SK-N-SH treated with all-trans-retinoic acid at 6 μM for 48 hours (cell line): ENCODE measurements around the gene DHX34.
"Not testable (repeated sequence)": the region's sequence is repeated elsewhere in the genome, so short reads cannot be mapped to it uniquely, and the experiment has no call there.

ENCODE experiments used
- ATAC-seq: fragments of 200-7000 bp; cut with Tn5 transposase; 3 replicates; pipeline ENCODE4 v1.9.1; 2020; ENCODE audit warnings: mild to moderate bottlenecking, moderate library complexity
- CREB5 ChIP-seq: fragments of 250-450 bp; sonication (Bioruptor Pico); IDR thresholded peaks from 2 replicates; pipeline ENCODE4 v1.5.1; 2020; ENCODE audit warnings: low read depth, mild to moderate bottlenecking, moderate library complexity
- CSDC2 ChIP-seq: fragments of 250-450 bp; sonication (Bioruptor Pico); IDR thresholded peaks from 2 replicates; pipeline ENCODE4 v1.5.0; 2020; ENCODE audit warnings: mild to moderate bottlenecking, moderate library complexity
- ESRRG ChIP-seq: fragments of 250-450 bp; sonication (Bioruptor Pico); IDR thresholded peaks from 2 replicates; pipeline ENCODE4 v1.6.1; 2021; ENCODE audit warnings: mild to moderate bottlenecking
- OSR1 ChIP-seq: fragments of 250-450 bp; sonication (Bioruptor Pico); IDR thresholded peaks from 2 replicates; pipeline ENCODE4 v1.8.0; 2022; ENCODE audit warnings: moderate library complexity, mild to moderate bottlenecking, inconsistent platforms
- PATZ1 ChIP-seq: fragments of 250-450 bp; sonication (Bioruptor Pico); IDR thresholded peaks from 2 replicates; pipeline ENCODE4 v1.8.0; 2020; ENCODE audit warnings: mild to moderate bottlenecking, moderate library complexity, borderline replicate concordance
- POU6F1 ChIP-seq: fragments of 250-450 bp; sonication (Bioruptor Pico); IDR thresholded peaks from 2 replicates; pipeline ENCODE4 v1.8.0; 2021; ENCODE audit warnings: low read depth, mild to moderate bottlenecking, moderate library complexity, borderline replicate concordance
- PPARA ChIP-seq: fragments of 250-450 bp; sonication (Bioruptor Pico); IDR thresholded peaks from 2 replicates; pipeline ENCODE4 v1.5.0; 2020; ENCODE audit warnings: mild to moderate bottlenecking, borderline replicate concordance
- RARB ChIP-seq: fragments of 250-450 bp; sonication (Bioruptor Pico); IDR thresholded peaks from 2 replicates; pipeline ENCODE4 v1.8.0; 2021; ENCODE audit warnings: mild to moderate bottlenecking, moderate library complexity
- SNAI2 ChIP-seq: fragments of 250-450 bp; sonication (Bioruptor Pico); IDR thresholded peaks from 2 replicates; pipeline ENCODE4 v1.5.0; 2020; ENCODE audit warnings: mild to moderate bottlenecking, moderate library complexity
- TCF4 ChIP-seq: fragments of 250-450 bp; sonication (Bioruptor Pico); IDR thresholded peaks from 2 replicates; pipeline ENCODE4 v1.8.0; 2021; ENCODE audit warnings: mild to moderate bottlenecking, moderate library complexity, borderline replicate concordance
- TSHZ2 ChIP-seq: fragments of 250-450 bp; sonication (Bioruptor Pico); IDR thresholded peaks from 2 replicates; pipeline ENCODE4 v1.5.0; 2020; ENCODE audit warnings: mild to moderate bottlenecking, moderate library complexity
- ZC3H10 ChIP-seq: fragments of 250-450 bp; sonication (Bioruptor Pico); IDR thresholded peaks from 2 replicates; pipeline ENCODE4 v1.5.1; 2021; ENCODE audit warnings: mild to moderate bottlenecking, moderate library complexity
- ZNF565 ChIP-seq: fragments of 450-650 bp; formaldehyde crosslinking; conservative IDR thresholded peaks from 2 replicates; pipeline ENCODE4 v1.5.0; 2020; ENCODE audit warnings: low read depth, mild to moderate bottlenecking, moderate library complexity
- ZNF8 ChIP-seq: fragments of 450-650 bp; formaldehyde crosslinking; IDR thresholded peaks from 2 replicates; pipeline ENCODE4 v1.5.0; 2020; ENCODE audit warnings: mild to moderate bottlenecking, moderate library complexity

Gene DHX34

GRCh38 chr19:47387623-47388022, 38.5 kb downstream of the DHX34 start:
- not testable (repeated sequence) for ATAC-seq

- not testable (repeated sequence) for ATAC-seq
Observed at GRCh38 chr19:47388721-47389120, 39.6 kb downstream of the DHX34 start.

- TF ChIP-seq CSDC2 (CRISPR knock-in tag) (no peak), SNAI2 (CRISPR knock-in tag) (no peak), PPARA (CRISPR knock-in tag) (no peak), ZNF8 (CRISPR knock-in tag) (no peak), RARB (CRISPR knock-in tag) (no peak)
- TF ChIP-seq, all 23 proteins: peak for 0
- ATAC-seq: no peak
Observed at GRCh38 chr19:47389150-47389556, 40.0 kb downstream of the DHX34 start.

GRCh38 chr19:47390533-47391488, 41.7 kb downstream of the DHX34 start:
- ATAC-seq: peak; percentile 32; the same call in 2 of the 3 replicates
- TF ChIP-seq PATZ1 (CRISPR knock-in tag) (no peak), SNAI2 (CRISPR knock-in tag) (no peak), PPARA (CRISPR knock-in tag) (no peak)

GRCh38 chr19:47391510-47392223, 42.6 kb downstream of the DHX34 start:
- TF ChIP-seq ZC3H10 (CRISPR knock-in tag): no peak
- TF ChIP-seq OSR1: no peak
- TF ChIP-seq TSHZ2 (CRISPR knock-in tag): no peak
- no peak for TF ChIP-seq SNAI2 (CRISPR knock-in tag)
- no peak for TF ChIP-seq ZNF565 (CRISPR knock-in tag)
- TF ChIP-seq ESRRG (CRISPR knock-in tag): no peak
- no peak for TF ChIP-seq ZNF8 (CRISPR knock-in tag)
- TF ChIP-seq POU6F1: no peak
- no peak for TF ChIP-seq TCF4 (CRISPR knock-in tag)
- ATAC-seq: peak; percentile 96

- no peak; the same call in 1 of the 3 replicates for ATAC-seq
- no peak for TF ChIP-seq CREB5
- TF ChIP-seq SNAI2 (CRISPR knock-in tag): no peak
- no peak for TF ChIP-seq PATZ1 (CRISPR knock-in tag)
Observed at GRCh38 chr19:47398707-47399597, 49.8 kb downstream of the DHX34 start.
